A549 (cell line): Measurements from ENCODE around the gene FUBP1. TPM values are rescaled to one million over a fixed set of nuclear protein-coding genes. Genes with fewer than 3 reads are reported as not detected.

Experiments
- ATAC-seq, 2 experiments: fragments of 200-7000 bp in 1 of 2; fragments of >200 bp in 1 of 2; cut with Nextera tagmentation in 1 of 2; cut with Tn5 transposase in 1 of 2; 3 replicates each; pipeline versions ENCODE4 v1.8.0 to v1.9.1; 2018 to 2020; ENCODE audit warnings: mild to moderate bottlenecking in 1 of 2, moderate library complexity in 1 of 2
- CTCF ChIA-PET: fragments of 300-600 bp; sonication (Branson Sonifier 250); formaldehyde crosslinking; extraction: SDS; loops from one replicate; lab custom pipeline; 2021; ENCODE audit warnings: antibody characterized with exemption, inconsistent platforms; lab: Yijun Ruan, JAX
- POLR2A ChIA-PET: fragments of 350-600 bp; formaldehyde crosslinking; extraction: SDS; loops from one replicate; lab custom pipeline; 2021; ENCODE audit warnings: antibody characterized with exemption, inconsistent platforms; lab: Yijun Ruan, JAX
- DNase-seq, 2 experiments: peaks; one replicate each; pipeline versions ENCODE4 v3.0.0 to v3.0.0-alpha.2; 2011 to 2016; ENCODE audit warnings: low read depth in 1 of 2, low spot score in 1 of 2
- FAIRE-seq: peaks from 2 replicates; lab custom pipeline; 2011; peaks lifted over from hg19 to GRCh38; lab: Jason Lieb, UNC
- H3K27ac ChIP-seq, 2 experiments: fragments of >200 bp; sonication (Bioruptor Twin); formaldehyde crosslinking; 3 replicates each; pipeline ENCODE4 v1.5.1; 2016 to 2017
- H3K4me1 ChIP-seq: fragments of >200 bp; sonication (Bioruptor Twin); formaldehyde crosslinking; 3 replicates; pipeline ENCODE4 v1.6.1; 2016
- H3K4me2 ChIP-seq: fragments of >200 bp; sonication (Bioruptor Twin); formaldehyde crosslinking; 3 replicates; pipeline ENCODE4 v1.6.1; 2016
- H3K4me3 ChIP-seq: fragments of >200 bp; sonication (Bioruptor Twin); formaldehyde crosslinking; 3 replicates; pipeline ENCODE4 v1.5.1; 2016
- H3K9me3 ChIP-seq: fragments of >200 bp; sonication (Bioruptor Twin); formaldehyde crosslinking; 3 replicates; pipeline ENCODE4 v1.6.1; 2016
- CEBPB ChIP-seq, 2 experiments: fragments of >200 bp in 1 of 2; sonication (Bioruptor Twin) in 1 of 2; formaldehyde crosslinking in 1 of 2; IDR thresholded peaks; 2 replicates each; pipeline ENCODE4 v1.6.1; 2012 to 2016
- CHD2 ChIP-seq: fragments of 150-350 bp; IDR thresholded peaks from 2 replicates; pipeline ENCODE4 v1.6.1; 2014; ENCODE audit warnings: low read length; ENCODE audit not compliant: partially characterized antibody
- CHD4 ChIP-seq: fragments of 200-600 bp; sonication (generic); IDR thresholded peaks from 2 replicates; pipeline ENCODE4 v1.6.1; 2016; ENCODE audit warnings: antibody characterized with exemption, mild to moderate bottlenecking, borderline replicate concordance
- EHF ChIP-seq: fragments of 250-450 bp; sonication (Bioruptor Pico); IDR thresholded peaks from 2 replicates; pipeline ENCODE4 v1.5.0; 2020; ENCODE audit warnings: mild to moderate bottlenecking
- EHMT2 ChIP-seq: fragments of 200-600 bp; sonication (generic); IDR thresholded peaks from 2 replicates; pipeline ENCODE4 v1.6.1; 2016; ENCODE audit warnings: antibody characterized with exemption, low read depth, mild to moderate bottlenecking, moderate library complexity
- EP300 ChIP-seq, 2 experiments: fragments of >200 bp; sonication (Bioruptor Twin); formaldehyde crosslinking; IDR thresholded peaks; 2 replicates in 1 of 2; 3 replicates in 1 of 2; pipeline ENCODE4 v1.6.1; 2016 to 2017
- ESRRA ChIP-seq: fragments of 150-350 bp; IDR thresholded peaks from 2 replicates; pipeline ENCODE4 v1.6.1; 2014; ENCODE audit warnings: mild to moderate bottlenecking, low read length, borderline replicate concordance
- FOSL2 ChIP-seq, 2 experiments: fragments of 450-650 bp in 1 of 2; fragments of >200 bp in 1 of 2; sonication (Bioruptor Twin) in 1 of 2; formaldehyde crosslinking; IDR thresholded peaks; 2 replicates each; pipeline versions ENCODE4 v1.5.0 to v1.6.1; 2016 to 2020; ENCODE audit warnings: mild to moderate bottlenecking in 1 of 2, moderate library complexity in 1 of 2
- FOXS1 ChIP-seq: fragments of 250-450 bp; sonication (Bioruptor Pico); IDR thresholded peaks from 2 replicates; pipeline ENCODE4 v1.5.0; 2020; ENCODE audit warnings: mild to moderate bottlenecking, moderate library complexity
- GATA3 ChIP-seq: IDR thresholded peaks from 2 replicates; pipeline ENCODE4 v1.6.1; 2012; ENCODE audit warnings: borderline replicate concordance
- HDAC2 ChIP-seq: fragments of 200-600 bp; sonication (generic); IDR thresholded peaks from 2 replicates; pipeline ENCODE4 v1.6.1; 2016
- JUN ChIP-seq, 2 experiments: fragments of >200 bp; sonication (Bioruptor Twin); formaldehyde crosslinking; IDR thresholded peaks; 2 replicates in 1 of 2; 3 replicates in 1 of 2; pipeline ENCODE4 v1.6.1; 2016 to 2017
- JUNB ChIP-seq: fragments of >200 bp; sonication (Bioruptor Twin); formaldehyde crosslinking; IDR thresholded peaks from 2 replicates; pipeline ENCODE4 v1.6.1; 2016
- MAFK ChIP-seq: fragments of 450-650 bp; IDR thresholded peaks from 2 replicates; pipeline ENCODE4 v1.6.1; 2014; ENCODE audit not compliant: partially characterized antibody
- MAZ ChIP-seq: fragments of 150-350 bp; IDR thresholded peaks from 2 replicates; pipeline ENCODE4 v1.6.1; 2014; ENCODE audit warnings: antibody characterized with exemption, low read depth, low read length, borderline replicate concordance
- POLR2A ChIP-seq: IDR thresholded peaks from 2 replicates; pipeline ENCODE4 v1.6.1; 2012; ENCODE audit warnings: mild to moderate bottlenecking, low read length
- POLR2AphosphoS2 ChIP-seq: conservative IDR thresholded peaks from 2 replicates; pipeline ENCODE4 v1.6.1; 2012; ENCODE audit warnings: low read length, improper control_type of control experiment, inconsistent platforms
- RAD21 ChIP-seq, 2 experiments: fragments of >200 bp in 1 of 2; sonication (Bioruptor Twin) in 1 of 2; formaldehyde crosslinking in 1 of 2; IDR thresholded peaks in 1 of 2; conservative IDR thresholded peaks in 1 of 2; 2 replicates in 1 of 2; 3 replicates in 1 of 2; pipeline ENCODE4 v1.6.1; 2012 to 2018; ENCODE audit warnings: inconsistent platforms in 1 of 2
- RARB ChIP-seq: fragments of 250-450 bp; sonication (Bioruptor Pico); IDR thresholded peaks from 2 replicates; pipeline ENCODE4 v1.8.0; 2021; ENCODE audit warnings: mild to moderate bottlenecking, moderate library complexity
- RCOR1 ChIP-seq: fragments of 150-350 bp; IDR thresholded peaks from 2 replicates; pipeline ENCODE4 v1.6.1; 2014; ENCODE audit warnings: antibody characterized with exemption, low read length, low read depth
- RFX5 ChIP-seq: fragments of 450-650 bp; IDR thresholded peaks from 2 replicates; pipeline ENCODE4 v1.7.1; 2014; ENCODE audit warnings: antibody characterized with exemption, mild to moderate bottlenecking, moderate library complexity
- SMC3 ChIP-seq: fragments of >200 bp; sonication (Bioruptor Twin); formaldehyde crosslinking; IDR thresholded peaks from 3 replicates; pipeline ENCODE4 v1.6.1; 2018; ENCODE audit warnings: inconsistent platforms
- SREBF2 ChIP-seq: fragments of 450-650 bp; IDR thresholded peaks from 2 replicates; pipeline ENCODE4 v1.6.1; 2014; ENCODE audit warnings: mild to moderate bottlenecking, moderate library complexity
- TFCP2L1 ChIP-seq: fragments of 250-450 bp; sonication (Bioruptor Pico); IDR thresholded peaks from 2 replicates; pipeline ENCODE4 v1.5.0; 2021; ENCODE audit warnings: mild to moderate bottlenecking
- TP53 ChIP-seq: fragments of 250-450 bp; sonication (Bioruptor Pico); IDR thresholded peaks from 2 replicates; pipeline ENCODE4 v1.5.0; 2021; ENCODE audit warnings: mild to moderate bottlenecking, moderate library complexity
- ZC3H11A ChIP-seq: fragments of 450-650 bp; IDR thresholded peaks from 2 replicates; pipeline ENCODE4 v1.6.1; 2014; ENCODE audit warnings: antibody characterized with exemption, mild to moderate bottlenecking
- ZNF302 ChIP-seq: fragments of 250-450 bp; sonication (Bioruptor Pico); IDR thresholded peaks from 2 replicates; pipeline ENCODE4 v1.9.0; 2021; ENCODE audit warnings: inconsistent platforms, mild to moderate bottlenecking, moderate library complexity
- ZSCAN20 ChIP-seq: fragments of 250-450 bp; sonication (Bioruptor Pico); IDR thresholded peaks from 2 replicates; pipeline ENCODE4 v1.8.0; 2022; ENCODE audit warnings: mild to moderate bottlenecking, moderate library complexity
- WGBS: methylation state at CpG from one replicate; pipeline ENCODE4 v1.1.6; 2017; ENCODE audit errors: missing lambda C conversion rate; 5-methylcytosine and 5-hydroxymethylcytosine counted together
- polyA plus RNA-seq, 4 experiments: library from polyadenylated mRNA; depleted of rRNA in 3 of 4; stranded (reverse); fragments of >200 nt; fragmentation: RNase III in 1 of 4; extraction: RNeasy Plus Mini Kit Qiagen cat#74134 plus additional on column Dnase treatment in 1 of 4; gene quantifications; 2 replicates in 3 of 4; 3 replicates in 1 of 4; pipeline ENCODE4 v1.2.3, GENCODE V29; 2011 to 2017
- TF ChIP-seq, protein P1 (sequence below): fragments of 450-650 bp; IDR thresholded peaks from 2 replicates; pipeline ENCODE4 v1.6.1; 2014; ENCODE audit warnings: antibody characterized with exemption
- TF ChIP-seq, protein P2 (sequence below): fragments of 250-450 bp; sonication (Bioruptor Pico); IDR thresholded peaks from 2 replicates; pipeline ENCODE4 v1.5.0; 2021; ENCODE audit warnings: mild to moderate bottlenecking, moderate library complexity, borderline replicate concordance

Gene FUBP1
- polyA plus RNA-seq, 2 of the 4 experiments (the other 2 are of a cell fraction): 128 to 183 TPM

DNA sequence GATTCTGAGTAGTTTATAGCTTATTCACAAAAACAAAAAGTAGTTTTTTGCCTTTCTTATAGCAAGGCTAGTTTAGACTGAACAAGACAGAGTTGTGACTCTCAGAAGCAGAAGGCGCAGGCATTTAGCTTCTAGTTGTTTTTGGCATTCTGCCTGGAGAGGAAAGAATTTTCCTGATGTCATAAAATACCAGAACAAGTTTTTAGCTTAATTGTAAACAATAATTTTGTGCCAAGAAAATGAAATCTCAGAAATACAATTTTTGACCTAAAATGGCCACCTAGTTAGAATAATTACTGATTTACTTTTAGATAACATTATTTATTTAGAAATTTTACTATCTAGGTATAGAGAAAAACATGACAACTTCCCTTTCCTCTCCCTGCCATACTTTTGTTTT lies 26.9 kb upstream of the FUBP1 start:
- H3K4me2 ChIP-seq: peak overlapping the region; percentile 87
- DNase-seq: peak in 1 of 2 experiments; percentile 63
- H3K4me1 ChIP-seq: peaks cover 34% of the 10 kb centered on the region
- TF ChIP-seq ZSCAN20 (CRISPR knock-in tag): no peak
- no peak for TF ChIP-seq ZNF302 (CRISPR knock-in tag)
- TF ChIP-seq FOXS1: no peak
- no peak for TF ChIP-seq JUNB
- TF ChIP-seq EHMT2: no peak
- TF ChIP-seq TFCP2L1: no peak
- no peak for TF ChIP-seq MAZ
- TF ChIP-seq RCOR1: no peak
- TF ChIP-seq ESRRA: no peak
- no peak for TF ChIP-seq JUN (IDR thresholded peaks at IDR 0.05)
- TF ChIP-seq FOSL2 (IDR thresholded peaks at IDR 0.05): no peak
- TF ChIP-seq FOSL2 (CRISPR knock-in tag; IDR thresholded peaks at IDR 0.05): no peak
- no peak for TF ChIP-seq SREBF2
- TF ChIP-seq GATA3: no peak
- CTCF ChIA-PET: interaction anchor here (1.3 to 4.6 kb wide), 3 partner anchors 97 to 109 kb away, joined by 3 to 32 read pairs (median 3); no protein-coding TSS in a partner anchor
- no peak for ATAC-seq
- 0% methylated on average over 1 of the region's 1 CpG for WGBS
- H3K4me3 ChIP-seq: peak overlapping the region; percentile 58
- POLR2A ChIA-PET: interaction anchor here (2.3 to 6.8 kb wide), 5 partner anchors 24 to 108 kb away, joined by 10 to 94 read pairs (median 48); partner anchors contain the start of gene FUBP1
- H3K9me3 ChIP-seq: no peaks in the 10 kb centered on the region
- FAIRE-seq: no peak
- H3K27ac ChIP-seq: peak overlapping the region in 1 of 2 experiments; percentile 83; a peak in 3 of 6 replicates

DNA sequence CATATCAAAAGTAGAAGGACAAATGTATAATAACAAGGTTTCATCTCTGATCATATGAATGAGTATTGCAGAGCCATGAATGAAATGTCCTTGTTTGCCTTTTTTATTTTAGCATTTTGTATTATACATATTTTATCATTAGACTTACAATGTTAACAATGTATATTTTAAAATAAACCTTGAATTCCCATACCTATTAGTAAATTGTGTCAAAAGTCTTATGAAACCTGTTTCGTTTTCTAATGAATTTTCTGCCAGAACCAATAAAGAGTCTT lies 26.5 kb upstream of the FUBP1 start:
- H3K4me2 ChIP-seq: peak overlapping the region; percentile 87
- peak overlapping the region; percentile 83 to 87; a peak in 5 of 6 replicates for H3K27ac ChIP-seq
- peak overlapping the region; percentile 58 for H3K4me3 ChIP-seq
- ChIA-PET POLR2A (interaction anchor here (0.6 to 6.8 kb wide), 13 partner anchors 9 to 466 kb away, joined by 3 to 94 read pairs (median 11); partner anchors contain the start of gene FUBP1), CTCF (interaction anchor here (1.0 to 4.6 kb wide), 3 partner anchors 73 to 109 kb away, joined by 3 to 32 read pairs (median 4); no protein-coding TSS in a partner anchor)
- 0% methylated on average over 1 of the region's 1 CpG for WGBS
- TF ChIP-seq RFX5 (no peak), CEBPB (IDR thresholded peaks at IDR 0.05) (no peak), SMC3 (no peak), ESRRA (no peak), EP300 (IDR thresholded peaks at IDR 0.05) (no peak), MAFK (no peak), RARB (CRISPR knock-in tag) (no peak), RAD21 (conservative IDR thresholded peaks at IDR 0.05 in 1 of 2, IDR thresholded peaks at IDR 0.05 in 1 of 2) (no peak), TP53 (CRISPR knock-in tag) (no peak), POLR2A (no peak), HDAC2 (no peak), ZNF302 (CRISPR knock-in tag) (no peak), CHD4 (no peak), EHF (CRISPR knock-in tag) (no peak), RCOR1 (no peak), ZC3H11A (no peak), CHD2 (no peak), POLR2AphosphoS2 (no peak)
- TF ChIP-seq, protein P1, sequence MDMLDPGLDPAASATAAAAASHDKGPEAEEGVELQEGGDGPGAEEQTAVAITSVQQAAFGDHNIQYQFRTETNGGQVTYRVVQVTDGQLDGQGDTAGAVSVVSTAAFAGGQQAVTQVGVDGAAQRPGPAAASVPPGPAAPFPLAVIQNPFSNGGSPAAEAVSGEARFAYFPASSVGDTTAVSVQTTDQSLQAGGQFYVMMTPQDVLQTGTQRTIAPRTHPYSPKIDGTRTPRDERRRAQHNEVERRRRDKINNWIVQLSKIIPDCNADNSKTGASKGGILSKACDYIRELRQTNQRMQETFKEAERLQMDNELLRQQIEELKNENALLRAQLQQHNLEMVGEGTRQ: no peak
- TF ChIP-seq, protein P2, sequence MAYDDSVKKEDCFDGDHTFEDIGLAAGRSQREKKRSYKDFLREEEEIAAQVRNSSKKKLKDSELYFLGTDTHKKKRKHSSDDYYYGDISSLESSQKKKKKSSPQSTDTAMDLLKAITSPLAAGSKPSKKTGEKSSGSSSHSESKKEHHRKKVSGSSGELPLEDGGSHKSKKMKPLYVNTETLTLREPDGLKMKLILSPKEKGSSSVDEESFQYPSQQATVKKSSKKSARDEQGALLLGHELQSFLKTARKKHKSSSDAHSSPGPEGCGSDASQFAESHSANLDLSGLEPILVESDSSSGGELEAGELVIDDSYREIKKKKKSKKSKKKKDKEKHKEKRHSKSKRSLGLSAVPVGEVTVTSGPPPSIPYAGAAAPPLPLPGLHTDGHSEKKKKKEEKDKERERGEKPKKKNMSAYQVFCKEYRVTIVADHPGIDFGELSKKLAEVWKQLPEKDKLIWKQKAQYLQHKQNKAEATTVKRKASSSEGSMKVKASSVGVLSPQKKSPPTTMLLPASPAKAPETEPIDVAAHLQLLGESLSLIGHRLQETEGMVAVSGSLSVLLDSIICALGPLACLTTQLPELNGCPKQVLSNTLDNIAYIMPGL (CRISPR knock-in tag): no peak
- ATAC-seq (no peak), DNase-seq (no peak), FAIRE-seq (no peak)
- H3K9me3 ChIP-seq: no peaks in the 10 kb centered on the region
- H3K4me1 ChIP-seq: peaks cover 34% of the 10 kb centered on the region
